H1 (cell line): ENCODE results near the gene MCM8. TPM values are rescaled to one million over a fixed set of nuclear protein-coding genes. Genes with fewer than 3 reads are reported as not detected.

Experiments
- CTCF ChIA-PET: fragments of 300-600 bp; sonication (Branson Sonifier 250); formaldehyde crosslinking; loops from one replicate; lab custom pipeline; 2021; ENCODE audit not compliant: partially characterized antibody; lab: Charles Lee
- POLR2A ChIA-PET: fragments of 300-600 bp; sonication (Branson Sonifier 250); formaldehyde crosslinking; loops from one replicate; lab custom pipeline; 2021; ENCODE audit warnings: inconsistent platforms; ENCODE audit not compliant: partially characterized antibody; lab: Charles Lee
- DNase-seq, 2 experiments: peaks; one replicate each; pipeline versions ENCODE4 v3.0.0 to v3.0.0-alpha.2; 2010 to 2022; ENCODE audit warnings: low spot score in 2 of 2, low read depth in 1 of 2, mixed read lengths in 1 of 2
- FAIRE-seq: peaks from 2 replicates; lab custom pipeline; 2011; peaks lifted over from hg19 to GRCh38; lab: Jason Lieb, UNC
- H2AFZ ChIP-seq: 2 replicates; pipeline ENCODE4 v1.8.1; 2012; ENCODE audit warnings: low read length, inconsistent platforms
- H2AK5ac ChIP-seq: 2 replicates; pipeline ENCODE4 v1.6.1; 2013; ENCODE audit warnings: low read depth, low read length
- H2BK120ac ChIP-seq: replicated peaks from 2 replicates; pipeline ENCODE3; 2013; ENCODE audit warnings: low read depth, low read length, inconsistent platforms
- H2BK12ac ChIP-seq: 2 replicates; pipeline ENCODE4 v1.6.1; 2013; ENCODE audit warnings: low read depth, low read length
- H2BK15ac ChIP-seq: 2 replicates; pipeline ENCODE4 v1.6.1; 2013; ENCODE audit warnings: low read length
- H2BK20ac ChIP-seq: 2 replicates; pipeline ENCODE4 v1.6.1; 2013; ENCODE audit warnings: low read length
- H2BK5ac ChIP-seq: 2 replicates; pipeline ENCODE4 v1.6.1; 2013; ENCODE audit warnings: low read depth, low read length
- H3K14ac ChIP-seq: 2 replicates; pipeline ENCODE4 v1.6.1; 2013; ENCODE audit warnings: inconsistent platforms; ENCODE audit not compliant: insufficient read length
- H3K18ac ChIP-seq: 2 replicates; pipeline ENCODE4 v1.6.1; 2013; ENCODE audit warnings: low read length; ENCODE audit errors: extremely low read depth
- H3K23ac ChIP-seq: 2 replicates; pipeline ENCODE4 v1.6.1; 2013; ENCODE audit warnings: inconsistent platforms; ENCODE audit not compliant: insufficient read length
- H3K23me2 ChIP-seq: 2 replicates; pipeline ENCODE4 v1.6.1; 2013; ENCODE audit warnings: low read depth, low read length
- H3K27ac ChIP-seq: 2 replicates; pipeline ENCODE4 v1.6.1; 2011; ENCODE audit warnings: low read depth, low read length, inconsistent platforms
- H3K27me3 ChIP-seq, 4 experiments: replicated peaks in 1 of 4; 1 replicate in 1 of 4; 2 replicates in 3 of 4; pipeline versions ENCODE4 v1.6.1 to v1.8.1; 2011 to 2013; ENCODE audit warnings: low read length in 3 of 4, mild to moderate bottlenecking in 3 of 4, inconsistent platforms in 2 of 4, mixed read lengths in 2 of 4, moderate library complexity in 1 of 4; ENCODE audit not compliant: control insufficient read depth in 3 of 4, insufficient read depth in 3 of 4; ENCODE audit errors: extremely low read depth in 1 of 4
- H3K36me3 ChIP-seq, 4 experiments: 2 replicates each; pipeline versions ENCODE4 v1.6.1 to v1.8.1; 2011 to 2013; ENCODE audit warnings: mild to moderate bottlenecking in 4 of 4, low read length in 3 of 4, moderate library complexity in 2 of 4, control low read depth in 1 of 4, inconsistent platforms in 1 of 4; ENCODE audit not compliant: insufficient read depth in 4 of 4, control insufficient read depth in 2 of 4
- H3K4ac ChIP-seq: replicated peaks from 2 replicates; pipeline ENCODE3; 2013; ENCODE audit warnings: low read length, low read depth, mixed read lengths, inconsistent platforms; ENCODE audit not compliant: insufficient read length
- H3K4me1 ChIP-seq, 4 experiments: replicated peaks in 1 of 4; 1 replicate in 1 of 4; 2 replicates in 3 of 4; pipeline versions ENCODE4 v1.6.1 to v1.8.1; 2011 to 2013; ENCODE audit warnings: low read length in 3 of 4, inconsistent platforms in 2 of 4, mixed read lengths in 1 of 4; ENCODE audit not compliant: insufficient read depth in 4 of 4, control insufficient read depth in 3 of 4
- H3K4me2 ChIP-seq, 2 experiments: 2 replicates each; pipeline versions ENCODE4 v1.6.1 to v1.8.1; 2011 to 2013; ENCODE audit warnings: low read depth in 2 of 2, low read length in 2 of 2, control low read depth in 1 of 2, inconsistent platforms in 1 of 2, mild to moderate bottlenecking in 1 of 2; ENCODE audit not compliant: insufficient read depth in 1 of 2
- H3K4me3 ChIP-seq, 4 experiments: fragments of 200-600, 300-600 bp in 1 of 4; sonication (generic), shearing (Covaris generic), sonication (Bioruptor Twin) in 1 of 4; 2 replicates each; pipeline versions ENCODE4 v1.5.1 to v1.8.1; 2011 to 2016; ENCODE audit warnings: low read length in 4 of 4, low read depth in 3 of 4, control low read depth in 2 of 4, inconsistent platforms in 2 of 4, mild to moderate bottlenecking in 2 of 4, mixed read lengths in 1 of 4, moderate library complexity in 1 of 4; ENCODE audit not compliant: insufficient read depth in 2 of 4; ENCODE audit errors: extremely low read depth in 1 of 4
- H3K56ac ChIP-seq: replicated peaks from 2 replicates; pipeline ENCODE3; 2013; ENCODE audit warnings: low read depth, mild to moderate bottlenecking, mixed read lengths, low read length, inconsistent platforms; ENCODE audit not compliant: insufficient read length
- H3K79me1 ChIP-seq: 2 replicates; pipeline ENCODE4 v1.6.1; 2013; ENCODE audit warnings: low read depth, low read length, control low read depth
- H3K79me2 ChIP-seq, 2 experiments: 2 replicates each; pipeline versions ENCODE4 v1.6.1 to v1.8.1; 2012 to 2013; ENCODE audit warnings: low read length in 2 of 2, mild to moderate bottlenecking in 2 of 2, inconsistent platforms in 1 of 2; ENCODE audit not compliant: insufficient read depth in 2 of 2, control insufficient read depth in 1 of 2
- H3K9ac ChIP-seq, 4 experiments: replicated peaks in 1 of 4; 1 replicate in 1 of 4; 2 replicates in 3 of 4; pipeline versions ENCODE4 v1.6.1 to v1.8.1; 2011 to 2013; ENCODE audit warnings: low read depth in 3 of 4, low read length in 3 of 4, control low read depth in 2 of 4, mild to moderate bottlenecking in 2 of 4, moderate library complexity in 2 of 4, inconsistent platforms in 1 of 4; ENCODE audit errors: extremely low read depth in 1 of 4
- H3K9me3 ChIP-seq, 2 experiments: 2 replicates each; pipeline versions ENCODE4 v1.6.1 to v1.8.1; 2012 to 2013; ENCODE audit warnings: mild to moderate bottlenecking in 2 of 2, moderate library complexity in 2 of 2, control low read depth in 1 of 2, inconsistent platforms in 1 of 2, low read depth in 1 of 2, low read length in 1 of 2, mixed read lengths in 1 of 2; ENCODE audit not compliant: insufficient read depth in 2 of 2
- H4K20me1 ChIP-seq, 2 experiments: replicated peaks in 1 of 2; 2 replicates each; pipeline versions ENCODE3 to v1.8.1; 2011 to 2013; ENCODE audit warnings: inconsistent platforms in 2 of 2, low read length in 2 of 2, mild to moderate bottlenecking in 1 of 2; ENCODE audit not compliant: insufficient read depth in 2 of 2, control insufficient read depth in 1 of 2
- H4K5ac ChIP-seq: 2 replicates; pipeline ENCODE4 v1.6.1; 2013; ENCODE audit warnings: low read length, low read depth, mixed read lengths, inconsistent platforms; ENCODE audit not compliant: insufficient read length
- H4K8ac ChIP-seq: 2 replicates; pipeline ENCODE4 v1.8.0; 2013; ENCODE audit warnings: mild to moderate bottlenecking, moderate library complexity, low read length, inconsistent platforms; ENCODE audit not compliant: insufficient read depth; ENCODE audit errors: extremely low read depth
- H4K91ac ChIP-seq: replicated peaks from 2 replicates; pipeline ENCODE3; 2013; ENCODE audit warnings: low read length, mixed read lengths, inconsistent platforms; ENCODE audit not compliant: insufficient read length
- ASH2L ChIP-seq: fragments of 200-600, 300-600 bp; sonication (generic); IDR thresholded peaks from one replicate; pipeline ENCODE4 v1.7.1; 2017; ENCODE audit warnings: low read length
- BACH1 ChIP-seq: IDR thresholded peaks from 2 replicates; pipeline ENCODE4 v1.6.1; 2012; ENCODE audit warnings: low read length, improper control_type of control experiment
- KDM1A ChIP-seq: fragments of 200-600, 300-600 bp; sonication (generic); IDR thresholded peaks from 2 replicates; pipeline ENCODE4 v1.7.1; 2016; ENCODE audit warnings: mild to moderate bottlenecking, low read length, borderline replicate concordance
- NANOG ChIP-seq: IDR thresholded peaks from 2 replicates; pipeline ENCODE4 v1.6.1; 2011; ENCODE audit warnings: low read length, low read depth, mild to moderate bottlenecking, inconsistent platforms; ENCODE audit not compliant: insufficient read depth, poor library complexity, severe bottlenecking
- POLR2AphosphoS5 ChIP-seq: IDR thresholded peaks from 2 replicates; pipeline ENCODE4 v1.6.1; 2011; ENCODE audit warnings: low read depth, low read length
- SUZ12 ChIP-seq: fragments of 200-600 bp; sonication (generic); IDR thresholded peaks from 2 replicates; pipeline ENCODE4 v1.6.1; 2012; ENCODE audit warnings: mild to moderate bottlenecking, inconsistent platforms, low read length, moderate library complexity, mixed read lengths
- TCF12 ChIP-seq: IDR thresholded peaks from 2 replicates; pipeline ENCODE4 v1.6.1; 2011; ENCODE audit warnings: low read depth, mild to moderate bottlenecking, low read length
- ZNF274 ChIP-seq: IDR thresholded peaks from 2 replicates; pipeline ENCODE4 v1.7.0; 2012; ENCODE audit warnings: low read length, borderline replicate concordance; ENCODE audit errors: extremely low read depth
- WGBS, 2 experiments: shearing (Covaris generic) in 1 of 2; methylation state at CpG; one replicate each; pipeline versions ENCODE4 v1.1.6 to v1.1.7; 2013 to 2015; ENCODE audit warnings: low lambda C conversion rate in 2 of 2, mixed read lengths in 2 of 2, inconsistent platforms in 1 of 2, low coverage in 1 of 2, missing lambda C conversion rate in 1 of 2; ENCODE audit not compliant: insufficient replicate concordance in 2 of 2, insufficient coverage in 1 of 2, insufficient read length in 1 of 2; ENCODE audit errors: extremely low coverage in 1 of 2, missing lambda C conversion rate in 1 of 2; 5-methylcytosine and 5-hydroxymethylcytosine counted together
- polyA plus RNA-seq, 7 experiments: library from polyadenylated mRNA; depleted of rRNA in 3 of 7; stranded (reverse) in 5 of 7; unstranded in 2 of 7; fragments of >200 nt in 5 of 7; fragments of 200-250 nt in 2 of 7; gene quantifications; 1 replicate in 5 of 7; 2 replicates in 1 of 7; 4 replicates in 1 of 7; pipeline versions ENCODE4 v1.2.1 to v1.2.3, GENCODE V29; 2011 to 2013; ENCODE audit warnings: missing spikeins in 2 of 7, mixed read lengths in 2 of 7
- total RNA-seq: library from RNA; stranded (reverse); fragmentation: NEBNext Ultra II Directional; extraction: Animal tissue kit (Norgen Biotek cat#: 25700); gene quantifications from 2 replicates; pipeline ENCODE4 v1.2.1, GENCODE V29; 2021
- TF ChIP-seq, protein P1 (sequence below): IDR thresholded peaks from 2 replicates; pipeline ENCODE4 v1.6.1; 2012; ENCODE audit warnings: inconsistent platforms

The MCM8 gene
- total and polyA plus RNA-seq, 2 of the 8 experiments (the other 6 are each of a cell fraction or from before 2014, with no cell fraction given), result 7.1 to 31.9 TPM

DNA sequence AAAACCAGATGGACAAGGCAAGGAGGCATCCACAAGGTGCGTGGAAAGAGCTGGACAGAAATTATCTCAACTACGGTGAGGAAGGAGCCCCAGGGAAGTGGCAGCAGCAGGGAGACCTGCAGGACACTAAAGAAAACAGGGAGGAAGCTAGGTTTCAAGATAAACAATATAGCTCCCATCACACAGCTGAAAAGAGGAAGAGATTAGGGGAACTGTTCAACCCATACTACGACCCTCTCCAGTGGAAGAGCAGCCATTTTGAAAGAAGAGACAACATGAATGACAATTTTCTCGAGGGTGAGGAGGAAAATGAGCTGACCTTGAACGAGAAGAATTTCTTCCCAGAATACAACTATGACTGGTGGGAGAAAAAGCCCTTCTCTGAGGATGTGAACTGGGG lies 27.0 kb upstream of the MCM8 start:
- CTCF ChIA-PET, result interaction anchor here (0.8 to 1.8 kb wide), 4 partner anchors 10 to 395 kb away, joined by 3 to 4 read pairs (median 3); no protein-coding TSS in a partner anchor
- 87% methylated on average over 5 of the region's 5 CpGs; no CpG with 5 or more reads in 1 of the 2 experiments for WGBS, 2 experiments
- no peak for FAIRE-seq

More for the DNA sequence above, 27.0 kb upstream of the MCM8 start:
- H4K8ac ChIP-seq, result no peak overlapping the region
- no peaks in the 10 kb centered on the region for H3K36me3 ChIP-seq
- H3K23ac ChIP-seq, result no peak overlapping the region
- no peak overlapping the region for H2BK15ac ChIP-seq
- no peak overlapping the region for H3K27ac ChIP-seq
- H2AFZ ChIP-seq, result no peak overlapping the region
- no peaks in the 10 kb centered on the region for H3K79me1 ChIP-seq
- no peak overlapping the region for H3K4me3 ChIP-seq
- no peak overlapping the region for H2BK120ac ChIP-seq
- no peaks in the 10 kb centered on the region for H3K27me3 ChIP-seq
- TF ChIP-seq TCF12, result no peak
- no peak for TF ChIP-seq KDM1A
- no peak for TF ChIP-seq NANOG
- TF ChIP-seq, protein P1, sequence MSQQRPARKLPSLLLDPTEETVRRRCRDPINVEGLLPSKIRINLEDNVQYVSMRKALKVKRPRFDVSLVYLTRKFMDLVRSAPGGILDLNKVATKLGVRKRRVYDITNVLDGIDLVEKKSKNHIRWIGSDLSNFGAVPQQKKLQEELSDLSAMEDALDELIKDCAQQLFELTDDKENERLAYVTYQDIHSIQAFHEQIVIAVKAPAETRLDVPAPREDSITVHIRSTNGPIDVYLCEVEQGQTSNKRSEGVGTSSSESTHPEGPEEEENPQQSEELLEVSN, result no peak
- no peak for TF ChIP-seq ASH2L
- TF ChIP-seq ZNF274, result no peak
- TF ChIP-seq BACH1, result no peak
- TF ChIP-seq POLR2AphosphoS5, result no peak
- TF ChIP-seq SUZ12, result no peak
- no peak overlapping the region for H3K4ac ChIP-seq
- H4K91ac ChIP-seq, result no peak overlapping the region
- no peaks in the 10 kb centered on the region for H3K79me2 ChIP-seq
- POLR2A ChIA-PET, result no interaction called here
- H3K14ac ChIP-seq, result no peak overlapping the region
- no peak overlapping the region for H2BK5ac ChIP-seq
- H3K56ac ChIP-seq, result no peak overlapping the region
- H2AK5ac ChIP-seq, result no peak overlapping the region
- H3K4me1 ChIP-seq, result peaks cover 0 to 6% (median under 1%) of the 10 kb centered on the region in 4 experiments; a peak in 1 of 7 replicates
- H3K9ac ChIP-seq, result no peak overlapping the region
- no peaks in the 10 kb centered on the region for H3K9me3 ChIP-seq
- no peak overlapping the region for H3K4me2 ChIP-seq
- no peak overlapping the region for H2BK12ac ChIP-seq
- H2BK20ac ChIP-seq, result no peak overlapping the region
- no peak overlapping the region for H3K18ac ChIP-seq
- no peaks in the 10 kb centered on the region for H4K20me1 ChIP-seq
- no peak for DNase-seq
- no peaks in the 10 kb centered on the region for H3K23me2 ChIP-seq
- no peak overlapping the region for H4K5ac ChIP-seq
